Activated CD4-positive, alpha-beta T cell treated with anti-CD3 and anti-CD28 coated beads, Interleukin-2, amount 10 ng/mL, durations not matched to agents 7 days and 5 days (primary cell): ENCODE results near the gene KRTAP1-3. TPM values are rescaled to one million over a fixed set of nuclear protein-coding genes. Genes with fewer than 3 reads are reported as not detected.

ENCODE experiments used
- CTCF ChIA-PET: fragments of 350-600 bp; sonication (Branson Sonifier 250); formaldehyde crosslinking; loops from one replicate; lab custom pipeline; 2021; ENCODE audit warnings: antibody characterized with exemption; lab: Charles Lee
- POLR2A ChIA-PET: fragments of 350-600 bp; sonication (Branson Sonifier 250); formaldehyde crosslinking; loops from one replicate; lab custom pipeline; 2021; ENCODE audit warnings: antibody characterized with exemption; lab: Charles Lee
- DNase-seq: peaks from one replicate; pipeline ENCODE4 v3.0.0-alpha.2; 2020
- H3K27ac Mint-ChIP-seq: one replicate; pipeline ENCODE4 v1.8.0; 2021; ENCODE audit warnings: mild to moderate bottlenecking, moderate library complexity, mixed read lengths
- H3K27me3 Mint-ChIP-seq: one replicate; pipeline ENCODE4 v1.8.0; 2021; ENCODE audit warnings: mixed read lengths
- H3K36me3 Mint-ChIP-seq: one replicate; pipeline ENCODE4 v1.8.0; 2021; ENCODE audit warnings: low read depth, mixed read lengths
- H3K4me1 Mint-ChIP-seq: one replicate; pipeline ENCODE4 v1.8.0; 2021; ENCODE audit warnings: mixed read lengths
- H3K4me3 Mint-ChIP-seq: one replicate; pipeline ENCODE4 v1.8.0; 2021; ENCODE audit warnings: mild to moderate bottlenecking, moderate library complexity, mixed read lengths
- H3K9me3 Mint-ChIP-seq: one replicate; pipeline ENCODE4 v1.8.0; 2021; ENCODE audit warnings: mixed read lengths
- total RNA-seq, 2 experiments: library from RNA; stranded (reverse); gene quantifications; one replicate each; pipeline ENCODE4 v1.2.3, GENCODE V29; 2021

KRTAP1-3 gene
- total RNA-seq, 2 experiments from 2014 or later: not detected

DNA sequence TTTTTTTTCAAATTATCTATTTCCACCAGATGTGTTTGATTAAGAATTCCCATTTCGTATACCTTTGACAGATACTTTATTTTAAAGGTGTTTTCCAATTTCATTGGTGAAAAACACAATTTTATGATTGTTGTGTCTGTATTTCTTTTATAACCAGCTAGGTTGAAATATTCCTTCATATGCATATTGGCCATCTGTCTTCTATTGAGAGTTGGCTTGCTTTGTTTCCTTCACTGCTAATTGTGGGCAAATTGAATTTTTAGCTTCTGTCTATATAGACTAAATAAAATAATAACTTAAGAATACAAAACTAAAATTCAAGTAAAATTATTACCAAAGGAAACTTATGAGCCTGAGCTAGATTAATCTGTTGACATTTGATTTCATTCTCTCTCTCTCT lies 39.6 kb downstream of the KRTAP1-3 start:
- no peaks in the 10 kb centered on the region for H3K4me1 Mint-ChIP-seq
- CTCF ChIA-PET: interaction anchor here (0.6 kb wide), 1 partner anchor 685 kb away, joined by 5 read pairs; no protein-coding TSS in a partner anchor
- POLR2A ChIA-PET: no interaction called here
- H3K27me3 Mint-ChIP-seq: peaks cover 54% of the 10 kb centered on the region
- no peak overlapping the region for H3K4me3 Mint-ChIP-seq
- no peaks in the 10 kb centered on the region for H3K36me3 Mint-ChIP-seq
- H3K9me3 Mint-ChIP-seq: no peaks in the 10 kb centered on the region
- DNase-seq: no peak
- no peak overlapping the region for H3K27ac Mint-ChIP-seq

DNA sequence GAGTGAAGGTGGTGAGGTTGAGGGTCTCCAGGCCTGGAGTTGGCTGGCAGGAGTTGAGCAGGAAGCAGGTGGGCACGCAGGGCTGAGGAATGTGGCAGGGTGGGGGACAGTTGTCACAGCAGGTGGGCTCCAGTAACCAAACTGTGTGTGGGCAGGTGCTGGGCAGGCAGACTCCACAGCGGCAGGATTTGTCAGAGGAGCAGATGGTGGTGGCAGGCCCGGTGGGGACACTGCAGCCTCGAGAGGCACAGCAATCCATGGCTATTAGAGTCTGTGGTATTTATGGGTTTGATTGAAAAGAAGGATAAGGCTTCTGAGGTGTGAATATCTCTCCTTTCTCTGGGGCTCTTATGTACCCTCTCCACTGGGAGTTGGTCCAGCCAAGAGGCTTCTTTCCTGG lies 40.8 kb downstream of the KRTAP1-3 start, which contains the start of gene KRTAP3-3:
Gene KRTAP3-3 (minus strand): TSS at position 326 of the 400 bp plus-strand sequence. CDS start 67 bp downstream, at position 259.
- DNase-seq: no peak
- Mint-ChIP-seq H3K4me1 (no peaks in the 10 kb centered on the region), H3K4me3 (no peak within 1 kb of the TSS), H3K36me3 (no peaks in the 10 kb centered on the region), H3K27ac (no peak within 1 kb of the TSS), H3K27me3 (peaks cover 55% of the 10 kb centered on the region), H3K9me3 (no peaks in the 10 kb centered on the region)
- CTCF ChIA-PET: no interaction called here
- POLR2A ChIA-PET: no interaction called here

DNA sequence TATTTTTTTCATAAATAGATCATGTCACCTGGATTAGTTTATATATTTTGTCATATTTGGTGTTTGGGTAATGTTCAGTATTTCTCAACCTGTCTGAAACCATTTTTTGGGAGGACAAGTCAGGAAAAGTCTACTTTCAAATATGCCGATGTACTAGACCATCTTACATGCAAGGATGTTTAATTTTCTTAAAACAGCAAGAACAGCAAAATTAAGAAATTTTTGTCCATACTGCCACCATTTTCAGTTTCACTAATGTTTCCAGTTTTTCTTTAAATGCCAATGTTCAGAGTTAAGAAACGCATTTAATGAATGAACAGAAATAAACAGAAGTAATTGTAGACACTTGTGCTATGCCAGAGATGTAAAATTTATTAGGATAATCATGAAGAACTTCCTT lies 41.6 kb downstream of the KRTAP1-3 start:
- H3K9me3 Mint-ChIP-seq: no peaks in the 10 kb centered on the region
- no peak for DNase-seq
- CTCF ChIA-PET: no interaction called here
- no peaks in the 10 kb centered on the region for H3K4me1 Mint-ChIP-seq
- H3K4me3 Mint-ChIP-seq: no peak overlapping the region
- no peaks in the 10 kb centered on the region for H3K36me3 Mint-ChIP-seq
- POLR2A ChIA-PET: no interaction called here
- H3K27ac Mint-ChIP-seq: no peak overlapping the region
- H3K27me3 Mint-ChIP-seq: peaks cover 52% of the 10 kb centered on the region

DNA sequence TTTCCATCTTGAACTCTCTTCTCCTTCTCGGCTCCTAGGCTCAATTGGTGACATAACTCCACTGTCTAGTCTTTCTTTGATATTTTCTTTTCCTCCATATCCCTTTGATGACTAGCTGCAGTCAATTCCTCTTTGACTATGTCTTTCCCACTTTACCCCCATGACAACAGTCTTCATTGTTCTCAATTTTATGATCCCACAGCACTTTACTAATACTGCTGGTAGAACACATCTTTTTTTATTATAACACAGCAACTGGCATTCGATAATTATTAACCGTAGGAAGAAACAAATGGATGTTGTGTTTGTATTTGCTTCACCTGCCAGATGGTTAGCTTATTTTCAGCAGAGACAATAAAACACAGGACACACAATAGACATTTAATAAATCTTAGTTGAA lies 42.0 kb downstream of the KRTAP1-3 start:
- no peak for DNase-seq
- no peaks in the 10 kb centered on the region for H3K9me3 Mint-ChIP-seq
- H3K4me3 Mint-ChIP-seq: no peak overlapping the region
- H3K27me3 Mint-ChIP-seq: peaks cover 49% of the 10 kb centered on the region
- H3K36me3 Mint-ChIP-seq: no peaks in the 10 kb centered on the region
- H3K4me1 Mint-ChIP-seq: no peaks in the 10 kb centered on the region
- POLR2A ChIA-PET: no interaction called here
- CTCF ChIA-PET: no interaction called here
- H3K27ac Mint-ChIP-seq: no peak overlapping the region

DNA sequence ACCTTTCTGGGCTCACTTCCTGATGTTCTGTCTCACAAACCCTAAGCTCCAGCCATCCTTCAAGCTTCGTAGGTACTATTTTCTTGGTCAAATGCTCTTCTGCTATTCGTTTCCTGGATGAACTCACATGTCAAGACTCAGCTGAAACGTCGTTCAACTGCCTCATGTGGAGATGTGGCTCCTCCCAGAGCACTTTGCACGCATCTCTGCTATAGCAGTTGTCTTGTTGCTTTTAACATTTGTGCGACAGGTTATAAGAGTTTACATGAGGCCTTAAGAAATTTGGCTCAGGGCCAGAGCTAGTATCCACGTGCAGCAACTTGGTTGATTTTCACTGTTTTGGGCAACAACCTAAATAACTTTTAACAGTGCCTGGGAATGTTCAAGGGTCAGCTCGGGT lies 47.8 kb downstream of the KRTAP1-3 start:
- Mint-ChIP-seq H3K27me3 (peaks cover 31% of the 10 kb centered on the region), H3K4me1 (no peaks in the 10 kb centered on the region), H3K4me3 (no peak overlapping the region), H3K36me3 (no peaks in the 10 kb centered on the region), H3K27ac (no peak overlapping the region), H3K9me3 (no peaks in the 10 kb centered on the region)
- no peak for DNase-seq
- ChIA-PET POLR2A (no interaction called here), CTCF (no interaction called here)

DNA sequence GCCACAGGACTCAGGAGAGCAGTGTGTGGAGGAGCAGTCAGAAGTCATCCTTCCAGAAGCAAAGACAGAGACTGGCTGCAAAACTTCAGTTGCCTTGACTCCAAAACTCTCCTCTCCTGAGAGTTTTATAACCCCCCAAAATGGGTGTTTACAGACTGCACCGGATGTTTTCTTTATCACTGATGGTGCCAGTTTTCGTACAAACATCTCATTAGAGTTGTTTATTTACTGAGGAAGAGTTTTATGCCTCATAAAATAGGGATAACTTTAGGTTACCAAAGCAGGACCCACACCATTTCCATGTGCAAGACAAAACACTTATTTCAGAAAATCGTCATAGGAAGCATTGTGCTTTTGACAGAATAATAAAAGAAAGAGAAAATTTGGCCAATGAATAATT lies 50.4 kb downstream of the KRTAP1-3 start, which contains the start of gene KRT40:
Gene KRT40 (minus strand): TSS at position 101 of the 400 bp plus-strand sequence. CDS start 53 bp downstream, at position 48.
- DNase-seq: no peak
- H3K4me1 Mint-ChIP-seq: no peaks in the 10 kb centered on the region

More for the DNA sequence above, 50.4 kb downstream of the KRTAP1-3 start, which contains the start of gene KRT40:
- no peaks in the 10 kb centered on the region for H3K36me3 Mint-ChIP-seq
- CTCF ChIA-PET: interaction anchor here (0.7 kb wide), 1 partner anchor 29 kb away, joined by 3 read pairs; no protein-coding TSS in a partner anchor
- no peak within 1 kb of the TSS for H3K4me3 Mint-ChIP-seq
- POLR2A ChIA-PET: interaction anchor here (0.7 kb wide), 1 partner anchor 22 kb away, joined by 7 read pairs; no protein-coding TSS in a partner anchor
- H3K27me3 Mint-ChIP-seq: peaks cover 17% of the 10 kb centered on the region
- H3K27ac Mint-ChIP-seq: no peak within 1 kb of the TSS
- no peaks in the 10 kb centered on the region for H3K9me3 Mint-ChIP-seq

Other genes starting within 250 kb of the KRTAP1-3 start
- gene KRT28, start 234.9 kb downstream of the KRTAP1-3 start, total RNA-seq: not detected
- 10 to 100 TPM; 21.0 to 22.9 TPM for gene KRT10, start 212.3 kb downstream of the KRTAP1-3 start, total RNA-seq
- gene KRT12, start 167.7 kb downstream of the KRTAP1-3 start, total RNA-seq: not detected
- gene KRT20, start 149.6 kb downstream of the KRTAP1-3 start, total RNA-seq: not detected
- not detected for gene KRT23, start 97.2 kb downstream of the KRTAP1-3 start, total RNA-seq
- not detected for gene KRT39, start 67.9 kb downstream of the KRTAP1-3 start, total RNA-seq
- not detected for gene KRT40, start 50.5 kb downstream of the KRTAP1-3 start, total RNA-seq
- gene KRTAP3-3, start 40.7 kb downstream of the KRTAP1-3 start, total RNA-seq: not detected
- gene KRTAP3-2, start 35.0 kb downstream of the KRTAP1-3 start, total RNA-seq: not detected
- not detected for gene KRTAP3-1, start 25.7 kb downstream of the KRTAP1-3 start, total RNA-seq
- gene KRTAP1-5, start 7.7 kb downstream of the KRTAP1-3 start, total RNA-seq: not detected
- not detected for gene KRTAP1-4, start 4.7 kb downstream of the KRTAP1-3 start, total RNA-seq
- not detected for gene KRTAP1-1, start 6.6 kb upstream of the KRTAP1-3 start, total RNA-seq
- gene KRTAP2-1, start 12.4 kb upstream of the KRTAP1-3 start, total RNA-seq: not detected
- not detected for gene KRTAP2-2, start 20.4 kb upstream of the KRTAP1-3 start, total RNA-seq
- gene KRTAP2-3, start 25.2 kb upstream of the KRTAP1-3 start, total RNA-seq: not detected
- gene KRTAP2-4, start 31.0 kb upstream of the KRTAP1-3 start, total RNA-seq: not detected
- gene KRTAP4-7, start 49.3 kb upstream of the KRTAP1-3 start, total RNA-seq: not detected
- not detected for gene KRTAP4-8, start 63.3 kb upstream of the KRTAP1-3 start, total RNA-seq
- gene KRTAP4-16, start 67.3 kb upstream of the KRTAP1-3 start, total RNA-seq: not detected
- gene KRTAP4-9, start 70.5 kb upstream of the KRTAP1-3 start, total RNA-seq: not detected
- gene KRTAP4-11, start 83.5 kb upstream of the KRTAP1-3 start, total RNA-seq: not detected
- gene KRTAP4-12, start 89.3 kb upstream of the KRTAP1-3 start, total RNA-seq: not detected
- not detected for gene KRTAP4-6, start 105.7 kb upstream of the KRTAP1-3 start, total RNA-seq
- gene KRTAP4-5, start 115.0 kb upstream of the KRTAP1-3 start, total RNA-seq: not detected
- gene KRTAP4-4, start 125.9 kb upstream of the KRTAP1-3 start, total RNA-seq: not detected
- gene KRTAP4-3, start 133.3 kb upstream of the KRTAP1-3 start, total RNA-seq: not detected
- not detected for gene KRTAP4-2, start 143.3 kb upstream of the KRTAP1-3 start, total RNA-seq
- gene KRTAP4-1, start 150.0 kb upstream of the KRTAP1-3 start, total RNA-seq: not detected
- gene KRTAP9-1, start 155.0 kb upstream of the KRTAP1-3 start, total RNA-seq: not detected
- gene KRTAP9-2, start 191.8 kb upstream of the KRTAP1-3 start, total RNA-seq: not detected
- not detected for gene KRTAP9-3, start 197.6 kb upstream of the KRTAP1-3 start, total RNA-seq
- gene KRTAP9-8, start 203.1 kb upstream of the KRTAP1-3 start, total RNA-seq: not detected
- not detected for gene KRTAP9-4, start 214.8 kb upstream of the KRTAP1-3 start, total RNA-seq
- not detected for gene KRTAP9-9, start 220.5 kb upstream of the KRTAP1-3 start, total RNA-seq
- gene KRTAP9-6, start 230.5 kb upstream of the KRTAP1-3 start, total RNA-seq: not detected
- gene KRTAP9-7, start 240.8 kb upstream of the KRTAP1-3 start, total RNA-seq: not detected